ENCODE results near the gene OR56A5.
"Not testable (repeated sequence)": the region's sequence is repeated elsewhere in the genome, so short reads cannot be mapped to it uniquely, and the experiment has no call there.

The OR56A5 gene

DNA sequence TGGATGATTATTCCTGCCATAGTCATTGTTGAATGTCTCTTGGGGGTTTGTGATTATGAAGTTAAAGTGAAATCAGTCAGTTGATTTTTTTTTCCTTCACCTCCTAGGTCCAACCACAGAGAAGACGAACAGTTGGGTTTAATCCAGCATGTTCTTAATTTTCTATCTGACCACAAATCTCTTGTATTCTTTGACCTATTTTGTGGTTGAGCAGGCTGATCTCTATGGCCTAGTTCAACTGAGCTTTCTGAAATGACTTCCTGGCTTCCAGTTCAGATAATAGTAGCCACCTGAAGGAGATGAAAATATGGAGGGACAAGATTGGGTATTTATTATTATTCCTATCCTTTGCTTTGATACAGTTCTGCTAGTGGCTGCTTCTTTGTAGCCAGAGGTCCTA lies 5.2 kb upstream of the OR56A5 start:
- peaks cover 3% of the 10 kb centered on the region for H3K9me3 ChIP-seq (ENCODE audit: control insufficient read depth, low read length)
- no peak overlapping the region for H2BK15ac ChIP-seq (ENCODE audit: low read depth, poor library complexity, severe bottlenecking)
- no peak overlapping the region for H4K8ac ChIP-seq (ENCODE audit: low read length)
- H3K18ac ChIP-seq (ENCODE audit: low read depth in 1 of 2, low read length in 2 of 2) = no peak overlapping the region
- no peak overlapping the region for H2AFZ ChIP-seq (ENCODE audit: low read depth, low read length)
- no peak overlapping the region for H3K23ac ChIP-seq (ENCODE audit: low read length in 2 of 2)
- no peak overlapping the region for H3K27ac ChIP-seq (ENCODE audit: low read length, poor library complexity, severe bottlenecking)
- no peak overlapping the region for H3K4me3 ChIP-seq (ENCODE audit: insufficient read depth in 1 of 2, low read depth in 1 of 2, low read length in 2 of 2)
- no peak for DNase-seq
- H2BK12ac ChIP-seq (ENCODE audit: low read length in 2 of 2) = no peak overlapping the region
- no peaks in the 10 kb centered on the region for H3K79me1 ChIP-seq (replicated peaks; ENCODE audit: low read length, poor library complexity, severe bottlenecking)
- no peaks in the 10 kb centered on the region for H3K36me3 ChIP-seq (ENCODE audit: control insufficient read depth in 1 of 2, insufficient read depth in 2 of 2, low read depth in 1 of 2, low read length in 2 of 2)
- WGBS = no CpG with 5 or more reads among the region's 1 CpG
- no peak overlapping the region for H3K4me2 ChIP-seq (ENCODE audit: low read length, poor library complexity, severe bottlenecking)
- no peak overlapping the region for H3K4ac ChIP-seq (ENCODE audit: low read depth in 1 of 2, low read length in 2 of 2)
- no peak overlapping the region for H3K9ac ChIP-seq (ENCODE audit: low read length)
- no peak overlapping the region for H4K91ac ChIP-seq (ENCODE audit: low read length)
- H2AK5ac ChIP-seq (ENCODE audit: low read length, severe bottlenecking) = no peak overlapping the region
- no peaks in the 10 kb centered on the region for H3K27me3 ChIP-seq (ENCODE audit: control insufficient read depth in 1 of 2, insufficient read depth in 1 of 2, low read length in 2 of 2)
- no peak overlapping the region for H2BK120ac ChIP-seq (ENCODE audit: low read depth, low read length)
- no peaks in the 10 kb centered on the region for H3K4me1 ChIP-seq (ENCODE audit: control insufficient read depth, insufficient read depth, low read depth, low read length)
- no peak overlapping the region for H3K14ac ChIP-seq (ENCODE audit: low read length in 2 of 2)
- no peak overlapping the region for H2BK5ac ChIP-seq (ENCODE audit: low read depth, low read length, poor library complexity, severe bottlenecking)

GRCh38 chr11:5967708-5968107 lies 586 bp downstream of the OR56A5 start:
- Histone ChIP-seq H2AK5ac (ENCODE audit: low read length, severe bottlenecking) (no peak overlapping the region), H3K9ac (ENCODE audit: low read length) (no peak overlapping the region), H3K14ac (ENCODE audit: low read length in 2 of 2) (no peak overlapping the region), H2BK5ac (ENCODE audit: low read depth, low read length, poor library complexity, severe bottlenecking) (no peak overlapping the region), H2BK15ac (ENCODE audit: low read depth, poor library complexity, severe bottlenecking) (no peak overlapping the region), H3K9me3 (ENCODE audit: control insufficient read depth, low read length) (peaks cover 16% of the 10 kb centered on the region), H3K79me1 (replicated peaks; ENCODE audit: low read length, poor library complexity, severe bottlenecking) (no peaks in the 10 kb centered on the region), H4K8ac (ENCODE audit: low read length) (no peak overlapping the region), H3K18ac (ENCODE audit: low read depth in 1 of 2, low read length in 2 of 2) (no peak overlapping the region), H2AFZ (ENCODE audit: low read depth, low read length) (no peak overlapping the region), H3K27me3 (ENCODE audit: control insufficient read depth in 1 of 2, insufficient read depth in 1 of 2, low read length in 2 of 2) (no peaks in the 10 kb centered on the region), H3K27ac (ENCODE audit: low read length, poor library complexity, severe bottlenecking) (no peak overlapping the region), H3K4ac (ENCODE audit: low read depth in 1 of 2, low read length in 2 of 2) (no peak overlapping the region), H3K4me2 (ENCODE audit: low read length, poor library complexity, severe bottlenecking) (no peak overlapping the region), H3K4me1 (ENCODE audit: control insufficient read depth, insufficient read depth, low read depth, low read length) (no peaks in the 10 kb centered on the region), H2BK12ac (ENCODE audit: low read length in 2 of 2) (no peak overlapping the region), H3K23ac (ENCODE audit: low read length in 2 of 2) (no peak overlapping the region), H3K4me3 (ENCODE audit: insufficient read depth in 1 of 2, low read depth in 1 of 2, low read length in 2 of 2) (no peak overlapping the region), H4K91ac (ENCODE audit: low read length) (no peak overlapping the region), H3K36me3 (ENCODE audit: control insufficient read depth in 1 of 2, insufficient read depth in 2 of 2, low read depth in 1 of 2, low read length in 2 of 2) (no peaks in the 10 kb centered on the region), H2BK120ac (ENCODE audit: low read depth, low read length) (no peak overlapping the region)
- no peak for DNase-seq
- WGBS = 56% methylated on average over 3 of the region's 3 CpGs

GRCh38 chr11:5966958-5967357 lies 1.3 kb downstream of the OR56A5 start:
- H3K9ac ChIP-seq (ENCODE audit: low read length) = no peak overlapping the region
- no peaks in the 10 kb centered on the region for H3K27me3 ChIP-seq (ENCODE audit: control insufficient read depth in 1 of 2, insufficient read depth in 1 of 2, low read length in 2 of 2)
- no peak for DNase-seq
- H3K79me1 ChIP-seq (replicated peaks; ENCODE audit: low read length, poor library complexity, severe bottlenecking) = no peaks in the 10 kb centered on the region
- no peak overlapping the region for H4K91ac ChIP-seq (ENCODE audit: low read length)
- no peak overlapping the region for H3K18ac ChIP-seq (ENCODE audit: low read depth in 1 of 2, low read length in 2 of 2)
- no peak overlapping the region for H3K4me2 ChIP-seq (ENCODE audit: low read length, poor library complexity, severe bottlenecking)
- no peak overlapping the region for H2AFZ ChIP-seq (ENCODE audit: low read depth, low read length)
- no peak overlapping the region for H2AK5ac ChIP-seq (ENCODE audit: low read length, severe bottlenecking)
- H2BK120ac ChIP-seq (ENCODE audit: low read depth, low read length) = no peak overlapping the region
- WGBS = 40% methylated on average over 1 of the region's 2 CpGs
- H2BK12ac ChIP-seq (ENCODE audit: low read length in 2 of 2) = no peak overlapping the region
- no peak overlapping the region for H3K23ac ChIP-seq (ENCODE audit: low read length in 2 of 2)
- H3K36me3 ChIP-seq (ENCODE audit: control insufficient read depth in 1 of 2, insufficient read depth in 2 of 2, low read depth in 1 of 2, low read length in 2 of 2) = no peaks in the 10 kb centered on the region
- no peak overlapping the region for H3K4me3 ChIP-seq (ENCODE audit: insufficient read depth in 1 of 2, low read depth in 1 of 2, low read length in 2 of 2)
- H2BK5ac ChIP-seq (ENCODE audit: low read depth, low read length, poor library complexity, severe bottlenecking) = no peak overlapping the region
- H3K14ac ChIP-seq (ENCODE audit: low read length in 2 of 2) = no peak overlapping the region
- H3K9me3 ChIP-seq (ENCODE audit: control insufficient read depth, low read length) = peaks cover 18% of the 10 kb centered on the region
- no peaks in the 10 kb centered on the region for H3K4me1 ChIP-seq (ENCODE audit: control insufficient read depth, insufficient read depth, low read depth, low read length)
- no peak overlapping the region for H3K27ac ChIP-seq (ENCODE audit: low read length, poor library complexity, severe bottlenecking)
- no peak overlapping the region for H3K4ac ChIP-seq (ENCODE audit: low read depth in 1 of 2, low read length in 2 of 2)
- H2BK15ac ChIP-seq (ENCODE audit: low read depth, poor library complexity, severe bottlenecking) = no peak overlapping the region
- no peak overlapping the region for H4K8ac ChIP-seq (ENCODE audit: low read length)

DNA sequence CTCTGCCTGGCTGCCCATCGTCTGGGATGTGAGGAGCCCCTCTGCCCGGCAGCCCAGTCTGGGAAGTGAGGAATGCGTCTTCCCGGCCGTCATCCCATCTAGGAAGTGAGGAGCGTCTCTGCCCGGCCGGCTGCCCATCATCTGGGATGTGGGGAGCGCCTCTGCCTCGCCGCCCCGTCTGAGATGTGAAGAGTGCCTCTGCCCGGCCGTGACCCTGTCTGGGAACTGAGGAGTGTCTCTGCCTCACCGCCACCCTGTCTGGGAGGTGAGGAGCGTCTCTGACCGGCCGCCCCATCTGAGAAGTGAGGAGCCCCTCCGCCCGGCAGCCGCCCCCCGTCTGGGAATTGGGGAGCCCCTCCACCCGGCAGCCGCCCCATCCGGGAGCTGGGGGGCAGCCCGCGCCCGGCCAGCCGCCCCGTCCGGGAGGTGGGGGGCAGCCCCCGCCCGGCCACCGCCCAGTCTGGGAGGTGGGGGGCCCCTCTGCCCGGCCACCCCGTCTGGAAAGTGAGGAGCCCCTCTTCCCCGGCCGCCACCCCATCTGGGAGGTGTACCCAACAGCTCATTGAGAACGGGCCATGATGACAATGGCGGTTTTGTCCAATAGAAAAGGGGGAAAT lies 7.5 kb downstream of the OR56A5 start:
- not testable (repeated sequence) for H3K79me1 ChIP-seq (replicated peaks; ENCODE audit: low read length, poor library complexity, severe bottlenecking); H2BK12ac ChIP-seq (ENCODE audit: low read length in 2 of 2); H3K18ac ChIP-seq (ENCODE audit: low read depth in 1 of 2, low read length in 2 of 2); H3K27me3 ChIP-seq (ENCODE audit: control insufficient read depth in 1 of 2, insufficient read depth in 1 of 2, low read length in 2 of 2); H2BK15ac ChIP-seq (ENCODE audit: low read depth, poor library complexity, severe bottlenecking); H3K36me3 ChIP-seq (ENCODE audit: control insufficient read depth in 1 of 2, insufficient read depth in 2 of 2, low read depth in 1 of 2, low read length in 2 of 2); DNase-seq; H2BK5ac ChIP-seq (ENCODE audit: low read depth, low read length, poor library complexity, severe bottlenecking); H3K27ac ChIP-seq (ENCODE audit: low read length, poor library complexity, severe bottlenecking); H3K4ac ChIP-seq (ENCODE audit: low read depth in 1 of 2, low read length in 2 of 2); H4K91ac ChIP-seq (ENCODE audit: low read length); H2AK5ac ChIP-seq (ENCODE audit: low read length, severe bottlenecking); H3K14ac ChIP-seq (ENCODE audit: low read length in 2 of 2); H3K9ac ChIP-seq (ENCODE audit: low read length); H2AFZ ChIP-seq (ENCODE audit: low read depth, low read length); H3K23ac ChIP-seq (ENCODE audit: low read length in 2 of 2); H3K4me1 ChIP-seq (ENCODE audit: control insufficient read depth, insufficient read depth, low read depth, low read length); H3K4me3 ChIP-seq (ENCODE audit: insufficient read depth in 1 of 2, low read depth in 1 of 2, low read length in 2 of 2); H3K4me2 ChIP-seq (ENCODE audit: low read length, poor library complexity, severe bottlenecking); H4K8ac ChIP-seq (ENCODE audit: low read length); H2BK120ac ChIP-seq (ENCODE audit: low read depth, low read length)
- H3K9me3 ChIP-seq (ENCODE audit: control insufficient read depth, low read length) = peaks cover 29% of the 10 kb centered on the region
- WGBS = 95% methylated on average over 37 of the region's 40 CpGs
